Uterus (tissue), 2 donors: ENCODE data around the gene CD1E.
"Not testable (repeated sequence)": the region's sequence is repeated elsewhere in the genome, so short reads cannot be mapped to it uniquely, and the experiment has no call there.

Experiments
- POLR2A ChIP-seq, 2 donors: fragments of 450-650 bp; IDR thresholded peaks; one replicate each; pipeline ENCODE4 v1.6.1; 2016; ENCODE audit warnings: antibody characterized with exemption in 2 of 2, mild to moderate bottlenecking in 1 of 2, moderate library complexity in 1 of 2
- TF ChIP-seq, protein P1 (sequence below), 4 experiments: fragments of 200-600 bp in 2 of 4; fragments of 450-650 bp in 2 of 4; sonication (generic) in 2 of 4; IDR thresholded peaks; one replicate each; pipeline ENCODE4 v1.5.1; 2016 to 2019; ENCODE audit warnings: antibody characterized with exemption in 4 of 4, mild to moderate bottlenecking in 2 of 4, moderate library complexity in 1 of 4

- TF ChIP-seq, protein P1, sequence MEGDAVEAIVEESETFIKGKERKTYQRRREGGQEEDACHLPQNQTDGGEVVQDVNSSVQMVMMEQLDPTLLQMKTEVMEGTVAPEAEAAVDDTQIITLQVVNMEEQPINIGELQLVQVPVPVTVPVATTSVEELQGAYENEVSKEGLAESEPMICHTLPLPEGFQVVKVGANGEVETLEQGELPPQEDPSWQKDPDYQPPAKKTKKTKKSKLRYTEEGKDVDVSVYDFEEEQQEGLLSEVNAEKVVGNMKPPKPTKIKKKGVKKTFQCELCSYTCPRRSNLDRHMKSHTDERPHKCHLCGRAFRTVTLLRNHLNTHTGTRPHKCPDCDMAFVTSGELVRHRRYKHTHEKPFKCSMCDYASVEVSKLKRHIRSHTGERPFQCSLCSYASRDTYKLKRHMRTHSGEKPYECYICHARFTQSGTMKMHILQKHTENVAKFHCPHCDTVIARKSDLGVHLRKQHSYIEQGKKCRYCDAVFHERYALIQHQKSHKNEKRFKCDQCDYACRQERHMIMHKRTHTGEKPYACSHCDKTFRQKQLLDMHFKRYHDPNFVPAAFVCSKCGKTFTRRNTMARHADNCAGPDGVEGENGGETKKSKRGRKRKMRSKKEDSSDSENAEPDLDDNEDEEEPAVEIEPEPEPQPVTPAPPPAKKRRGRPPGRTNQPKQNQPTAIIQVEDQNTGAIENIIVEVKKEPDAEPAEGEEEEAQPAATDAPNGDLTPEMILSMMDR (IDR thresholded peaks at IDR 0.05) = not testable (repeated sequence)
- TF ChIP-seq POLR2A (IDR thresholded peaks at IDR 0.05) = not testable (repeated sequence)
These were observed 4.7 kb upstream of the CD1E start for GRCh38 chr1:158348946-158349345.
